Epithelial cell of esophagus (primary cell): Measurements from ENCODE around the gene MAGEA3.
"Not testable (repeated sequence)": the region's sequence is repeated elsewhere in the genome, so short reads cannot be mapped to it uniquely, and the experiment has no call there.

Experiments
- DNase-seq: peaks from one replicate; pipeline ENCODE4 v3.0.0; 2010; ENCODE audit warnings: low read depth
- H3K4me3 ChIP-seq: 2 replicates; pipeline ENCODE4 v1.5.1; 2011; ENCODE audit warnings: mild to moderate bottlenecking, low read length, control low read depth
- TF ChIP-seq, protein P1 (sequence below): IDR thresholded peaks from 2 replicates; pipeline ENCODE4 v1.5.1; 2011; ENCODE audit warnings: low read depth, mild to moderate bottlenecking, low read length, control low read depth, inconsistent platforms; ENCODE audit not compliant: insufficient read depth; ENCODE audit errors: missing control alignments

Gene MAGEA3, protein sequence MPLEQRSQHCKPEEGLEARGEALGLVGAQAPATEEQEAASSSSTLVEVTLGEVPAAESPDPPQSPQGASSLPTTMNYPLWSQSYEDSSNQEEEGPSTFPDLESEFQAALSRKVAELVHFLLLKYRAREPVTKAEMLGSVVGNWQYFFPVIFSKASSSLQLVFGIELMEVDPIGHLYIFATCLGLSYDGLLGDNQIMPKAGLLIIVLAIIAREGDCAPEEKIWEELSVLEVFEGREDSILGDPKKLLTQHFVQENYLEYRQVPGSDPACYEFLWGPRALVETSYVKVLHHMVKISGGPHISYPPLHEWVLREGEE

DNA sequence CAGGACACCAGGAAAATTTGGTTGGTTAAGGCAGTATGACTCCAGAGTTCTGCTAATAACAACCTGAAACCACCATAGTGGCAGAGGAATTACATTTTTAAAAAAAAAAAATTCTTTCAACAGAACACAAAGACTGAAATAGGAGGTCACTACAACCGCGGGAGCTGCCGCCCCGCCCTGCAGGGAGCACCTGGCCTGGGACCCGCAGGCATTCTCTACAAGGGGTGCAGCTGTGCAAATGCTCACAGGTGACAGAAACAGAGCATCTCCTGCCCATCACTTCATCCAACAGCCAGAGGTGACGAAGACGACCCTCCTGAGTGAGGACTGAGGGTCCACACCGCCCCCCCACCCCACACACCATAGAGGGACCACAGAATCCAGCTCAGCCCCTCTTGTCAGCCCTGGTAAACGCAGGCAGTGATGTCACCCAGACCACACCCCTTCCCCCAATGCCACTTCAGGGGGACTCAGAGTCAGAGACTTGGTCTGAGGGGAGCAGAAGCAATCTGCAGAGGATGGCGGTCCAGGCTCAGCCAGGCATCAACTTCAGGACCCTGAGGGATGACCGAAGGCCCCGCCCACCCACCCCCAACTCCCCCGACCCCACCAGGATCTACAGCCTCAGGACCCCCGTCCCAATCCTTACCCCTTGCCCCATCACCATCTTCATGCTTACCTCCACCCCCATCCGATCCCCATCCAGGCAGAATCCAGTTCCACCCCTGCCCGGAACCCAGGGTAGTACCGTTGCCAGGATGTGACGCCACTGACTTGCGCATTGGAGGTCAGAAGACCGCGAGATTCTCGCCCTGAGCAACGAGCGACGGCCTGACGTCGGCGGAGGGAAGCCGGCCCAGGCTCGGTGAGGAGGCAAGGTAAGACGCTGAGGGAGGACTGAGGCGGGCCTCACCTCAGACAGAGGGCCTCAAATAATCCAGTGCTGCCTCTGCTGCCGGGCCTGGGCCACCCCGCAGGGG is at the start of gene MAGEA3:
Gene MAGEA3, plus strand, starts transcription at position 843 of the 980 bp plus-strand sequence. CDS start 2,039 bp downstream, outside the sequence.
- not testable (repeated sequence) for H3K4me3 ChIP-seq, DNase-seq

- no peak for DNase-seq
- TF ChIP-seq, protein P1, sequence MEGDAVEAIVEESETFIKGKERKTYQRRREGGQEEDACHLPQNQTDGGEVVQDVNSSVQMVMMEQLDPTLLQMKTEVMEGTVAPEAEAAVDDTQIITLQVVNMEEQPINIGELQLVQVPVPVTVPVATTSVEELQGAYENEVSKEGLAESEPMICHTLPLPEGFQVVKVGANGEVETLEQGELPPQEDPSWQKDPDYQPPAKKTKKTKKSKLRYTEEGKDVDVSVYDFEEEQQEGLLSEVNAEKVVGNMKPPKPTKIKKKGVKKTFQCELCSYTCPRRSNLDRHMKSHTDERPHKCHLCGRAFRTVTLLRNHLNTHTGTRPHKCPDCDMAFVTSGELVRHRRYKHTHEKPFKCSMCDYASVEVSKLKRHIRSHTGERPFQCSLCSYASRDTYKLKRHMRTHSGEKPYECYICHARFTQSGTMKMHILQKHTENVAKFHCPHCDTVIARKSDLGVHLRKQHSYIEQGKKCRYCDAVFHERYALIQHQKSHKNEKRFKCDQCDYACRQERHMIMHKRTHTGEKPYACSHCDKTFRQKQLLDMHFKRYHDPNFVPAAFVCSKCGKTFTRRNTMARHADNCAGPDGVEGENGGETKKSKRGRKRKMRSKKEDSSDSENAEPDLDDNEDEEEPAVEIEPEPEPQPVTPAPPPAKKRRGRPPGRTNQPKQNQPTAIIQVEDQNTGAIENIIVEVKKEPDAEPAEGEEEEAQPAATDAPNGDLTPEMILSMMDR: no peak
- H3K4me3 ChIP-seq: no peak overlapping the region
Observed at GRCh38 chrX:152652060-152652459, 46.5 kb upstream of the MAGEA3 start.

GRCh38 chrX:152652467-152652866 is 46.1 kb upstream of the MAGEA3 start:
- no peak overlapping the region for H3K4me3 ChIP-seq
- DNase-seq: no peak
- TF ChIP-seq, protein P1: no peak

DNA sequence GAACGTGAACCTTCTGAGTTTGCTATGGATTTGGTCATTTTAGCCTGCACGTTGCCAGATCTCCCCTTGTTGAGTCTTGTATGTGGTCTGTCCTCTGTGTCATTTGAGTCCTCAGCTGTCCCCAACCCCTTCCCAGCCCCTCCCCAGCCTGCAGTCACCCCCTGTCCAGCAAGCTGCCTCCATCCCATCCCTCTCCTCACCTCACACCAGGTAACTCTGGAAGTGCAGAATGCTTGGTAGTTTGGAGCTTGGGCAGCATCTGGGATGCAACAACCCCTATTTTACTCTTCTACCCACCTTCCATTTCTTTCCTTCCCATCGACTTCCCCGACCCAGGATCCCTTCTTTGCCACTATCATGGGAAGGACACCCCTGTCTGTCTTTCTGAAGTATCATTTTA is 42.5 kb upstream of the MAGEA3 start:
- no peak for DNase-seq
- no peak overlapping the region for H3K4me3 ChIP-seq
- TF ChIP-seq, protein P1: no peak

- TF ChIP-seq, protein P1: no peak
- DNase-seq: no peak
- H3K4me3 ChIP-seq: no peak overlapping the region
Observed at GRCh38 chrX:152656890-152657289, 41.7 kb upstream of the MAGEA3 start.

DNA sequence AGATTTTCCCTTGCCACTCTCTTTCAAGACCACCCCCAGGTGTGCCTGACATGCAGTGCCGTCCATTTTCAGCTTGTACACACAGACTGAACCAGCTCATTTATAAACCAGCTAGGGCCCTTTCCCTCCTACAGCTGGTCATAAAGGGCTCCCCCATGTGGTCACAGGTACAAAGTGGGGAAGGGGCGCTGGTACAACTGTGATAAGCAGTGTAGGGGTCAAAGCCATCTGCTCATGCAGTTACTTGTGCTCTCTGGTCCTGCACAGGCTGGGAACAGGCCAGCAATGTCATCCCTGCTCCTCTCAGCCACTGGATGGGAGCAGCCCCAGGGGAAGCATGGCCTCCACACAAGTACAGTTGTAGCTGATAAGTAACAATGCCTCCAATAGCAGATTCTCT is 40.3 kb upstream of the MAGEA3 start:
- DNase-seq: no peak
- no peak overlapping the region for H3K4me3 ChIP-seq
- TF ChIP-seq, protein P1: no peak

DNA sequence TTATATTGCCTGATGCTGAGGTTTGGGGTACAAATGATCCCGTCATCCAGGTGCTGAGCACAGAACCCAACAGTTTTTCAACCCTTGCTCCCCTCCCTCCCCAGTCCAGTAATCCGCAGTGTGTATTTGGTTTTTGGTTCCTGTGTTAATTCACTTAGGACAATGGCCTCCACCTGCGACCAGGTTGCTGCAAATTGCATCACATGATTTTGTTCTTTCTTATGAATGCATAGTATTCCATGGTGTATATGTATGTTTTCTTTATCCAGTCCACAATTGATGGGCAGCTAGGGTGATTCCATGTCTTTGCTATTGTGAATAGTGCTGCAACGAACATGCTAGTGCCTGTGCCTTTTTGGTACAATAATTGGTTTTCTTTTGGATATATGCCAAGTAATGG is 35.5 kb upstream of the MAGEA3 start:
- TF ChIP-seq, protein P1: no peak
- DNase-seq: no peak
- H3K4me3 ChIP-seq: no peak overlapping the region
